ENCODE measurements around the gene RASEF. TPM values are rescaled to one million over a fixed set of nuclear protein-coding genes. Genes with fewer than 3 reads are reported as not detected.

RASEF gene
- total RNA-seq, 1 experiment from 2014 or later, result 2.2 TPM

DNA sequence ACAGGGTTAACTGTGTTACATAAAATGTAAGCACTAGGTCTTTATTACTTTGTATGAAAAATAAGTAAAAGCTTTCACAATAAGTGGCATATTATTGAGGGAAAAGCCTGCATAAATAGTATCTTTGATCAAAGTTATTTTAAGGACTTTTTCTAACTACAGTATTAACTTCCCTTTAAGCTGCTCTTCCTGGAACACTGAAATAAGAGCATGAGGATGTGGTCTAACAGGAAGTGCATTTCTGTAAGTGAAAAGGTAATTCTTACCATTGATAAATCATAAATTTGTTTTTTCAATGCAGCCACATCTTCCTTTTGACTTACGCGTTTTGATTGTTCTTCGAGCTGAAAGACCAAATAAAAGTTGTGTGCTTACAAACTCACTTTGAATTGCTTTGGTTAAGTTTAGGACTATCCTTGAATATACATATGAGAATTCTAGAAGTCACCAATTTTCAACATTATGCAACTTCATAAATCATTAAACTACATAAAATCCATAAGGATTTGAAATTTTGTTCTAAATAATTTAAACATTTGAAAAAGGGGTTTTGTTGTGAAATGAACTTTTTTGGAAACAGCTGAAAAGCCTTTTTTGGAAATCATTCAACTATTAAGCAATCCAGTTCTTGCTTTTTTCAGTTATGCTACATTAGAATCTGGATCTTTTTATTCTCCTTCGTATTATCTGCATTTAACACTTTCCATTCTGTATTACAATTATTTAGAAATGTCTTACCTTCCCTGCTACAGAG lies 50.6 kb downstream of the RASEF start:
- Histone ChIP-seq H3K18ac (ENCODE audit: insufficient read length, low read depth, low read length) (no peak overlapping the region), H3K4me2 (ENCODE audit: insufficient read depth, insufficient read length, low read length) (no peak overlapping the region), H2AFZ (ENCODE audit: low read length) (no peak overlapping the region), H4K20me1 (ENCODE audit: control insufficient read depth, insufficient read depth, insufficient read length) (no peaks in the 10 kb centered on the region), H3K4ac (ENCODE audit: low read depth, low read length) (no peak overlapping the region), H3K27me3 (ENCODE audit: insufficient read depth, low read length) (no peaks in the 10 kb centered on the region), H3K9me3 (ENCODE audit: control insufficient read depth, low read depth, low read length) (no peaks in the 10 kb centered on the region), H2AK5ac (ENCODE audit: insufficient read length, low read length) (no peak overlapping the region), H2BK120ac (ENCODE audit: low read depth, low read length, poor library complexity, severe bottlenecking) (no peak overlapping the region), H3K56ac (ENCODE audit: insufficient read length, low read depth, low read length) (no peak overlapping the region), H4K8ac (replicated peaks; ENCODE audit: insufficient read length, low read depth, low read length) (no peak overlapping the region), H4K5ac (ENCODE audit: insufficient read length, low read depth, low read length) (no peak overlapping the region), H3K79me1 (ENCODE audit: insufficient read depth, low read depth, low read length, poor library complexity, severe bottlenecking) (no peaks in the 10 kb centered on the region), H3K23ac (ENCODE audit: insufficient read length, low read depth, low read length) (no peak overlapping the region), H2BK20ac (ENCODE audit: low read depth, low read length, poor library complexity, severe bottlenecking) (no peak overlapping the region), H2BK15ac (ENCODE audit: low read depth, low read length) (no peak overlapping the region), H2BK5ac (ENCODE audit: insufficient read length, low read length) (no peak overlapping the region), H3K4me1 (ENCODE audit: insufficient read depth, low read length) (peaks cover 5% of the 10 kb centered on the region; the same call in 1 of the 2 replicates), H3K9ac (ENCODE audit: extremely low read depth, insufficient read length, low read length) (no peak overlapping the region), H3K79me2 (ENCODE audit: insufficient read depth, low read length) (no peaks in the 10 kb centered on the region), H3T11ph (ENCODE audit: low read length) (no peak overlapping the region), H3K27ac (ENCODE audit: insufficient read length, low read depth, low read length) (no peak overlapping the region), H3K14ac (ENCODE audit: insufficient read depth, low read length) (no peak overlapping the region), H2BK12ac (ENCODE audit: insufficient read length, low read depth, low read length) (no peak overlapping the region), H3K23me2 (ENCODE audit: insufficient read length, low read depth, low read length, poor library complexity, severe bottlenecking) (no peaks in the 10 kb centered on the region), H4K91ac (ENCODE audit: insufficient read length, low read depth, low read length) (no peak overlapping the region)
- no peak for DNase-seq
- TF ChIP-seq, protein P1, sequence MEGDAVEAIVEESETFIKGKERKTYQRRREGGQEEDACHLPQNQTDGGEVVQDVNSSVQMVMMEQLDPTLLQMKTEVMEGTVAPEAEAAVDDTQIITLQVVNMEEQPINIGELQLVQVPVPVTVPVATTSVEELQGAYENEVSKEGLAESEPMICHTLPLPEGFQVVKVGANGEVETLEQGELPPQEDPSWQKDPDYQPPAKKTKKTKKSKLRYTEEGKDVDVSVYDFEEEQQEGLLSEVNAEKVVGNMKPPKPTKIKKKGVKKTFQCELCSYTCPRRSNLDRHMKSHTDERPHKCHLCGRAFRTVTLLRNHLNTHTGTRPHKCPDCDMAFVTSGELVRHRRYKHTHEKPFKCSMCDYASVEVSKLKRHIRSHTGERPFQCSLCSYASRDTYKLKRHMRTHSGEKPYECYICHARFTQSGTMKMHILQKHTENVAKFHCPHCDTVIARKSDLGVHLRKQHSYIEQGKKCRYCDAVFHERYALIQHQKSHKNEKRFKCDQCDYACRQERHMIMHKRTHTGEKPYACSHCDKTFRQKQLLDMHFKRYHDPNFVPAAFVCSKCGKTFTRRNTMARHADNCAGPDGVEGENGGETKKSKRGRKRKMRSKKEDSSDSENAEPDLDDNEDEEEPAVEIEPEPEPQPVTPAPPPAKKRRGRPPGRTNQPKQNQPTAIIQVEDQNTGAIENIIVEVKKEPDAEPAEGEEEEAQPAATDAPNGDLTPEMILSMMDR (conservative IDR thresholded peaks at IDR 0.05), result no peak
- H3K27me3 Mint-ChIP-seq (ENCODE audit: low read depth), result no peaks in the 10 kb centered on the region
- H3K9me3 Mint-ChIP-seq, result no peaks in the 10 kb centered on the region; a peak in 1 of 5 replicates
- no peak overlapping the region for H3K27ac Mint-ChIP-seq
- H3K4me3 Mint-ChIP-seq, result no peak overlapping the region
- H3K36me3 Mint-ChIP-seq (ENCODE audit: insufficient read depth in 1 of 3, low read depth in 3 of 3), result no peaks in the 10 kb centered on the region
- no CpG with 5 or more reads among the region's 4 CpGs for WGBS (ENCODE audit: extremely low coverage, insufficient read length, low lambda C conversion rate)
- H3K4me1 Mint-ChIP-seq, result peaks cover 9 to 13% of the 10 kb centered on the region in 2 experiments

Data from H9 (cell line).